K562 (cell line): Measurements from ENCODE around the gene NECTIN1.

Experiments
- EZH2 ChIP-seq: IDR thresholded peaks from 2 replicates; pipeline ENCODE4 v1.6.1; 2012; ENCODE audit warnings: low read depth, mild to moderate bottlenecking, inconsistent platforms, low read length, borderline replicate concordance
- JUND ChIP-seq, 2 experiments: IDR thresholded peaks; 2 replicates in 1 of 2; 3 replicates in 1 of 2; pipeline ENCODE4 v1.6.1; 2011; ENCODE audit warnings: borderline replicate concordance in 2 of 2, low read depth in 2 of 2, low read length in 2 of 2, improper control_type of control experiment in 1 of 2, missing biosample characterization in 1 of 2, missing genetic modification characterization in 1 of 2, missing genetic modification reagents in 1 of 2
- MXI1 ChIP-seq: IDR thresholded peaks from 2 replicates; pipeline ENCODE4 v1.6.1; 2011; ENCODE audit warnings: low read depth, mild to moderate bottlenecking, improper control_type of control experiment, low read length
- POLR3A ChIP-seq: IDR thresholded peaks from 2 replicates; pipeline ENCODE4 v1.6.1; 2011; ENCODE audit warnings: borderline replicate concordance, mild to moderate bottlenecking, moderate library complexity; ENCODE audit not compliant: insufficient read length, insufficient read depth; ENCODE audit errors: extremely low read depth
- TF ChIP-seq, protein P1 (sequence below), 2 experiments: IDR thresholded peaks; 2 replicates each; pipeline ENCODE4 v1.6.1; 2011; ENCODE audit warnings: borderline replicate concordance in 1 of 2, control low read depth in 1 of 2, low read depth in 1 of 2, low read length in 1 of 2, mild to moderate bottlenecking in 1 of 2, mixed read lengths in 1 of 2, moderate library complexity in 1 of 2; ENCODE audit not compliant: insufficient read depth in 1 of 2, insufficient read length in 1 of 2, poor library complexity in 1 of 2, severe bottlenecking in 1 of 2; ENCODE audit errors: extremely low read depth in 1 of 2
- TF ChIP-seq, protein P2 (sequence below): sonication (generic); formaldehyde crosslinking; IDR thresholded peaks from 2 replicates; pipeline ENCODE4 v1.9.0; 2022; ENCODE audit warnings: mild to moderate bottlenecking, missing genetic modification reagents

DNA sequence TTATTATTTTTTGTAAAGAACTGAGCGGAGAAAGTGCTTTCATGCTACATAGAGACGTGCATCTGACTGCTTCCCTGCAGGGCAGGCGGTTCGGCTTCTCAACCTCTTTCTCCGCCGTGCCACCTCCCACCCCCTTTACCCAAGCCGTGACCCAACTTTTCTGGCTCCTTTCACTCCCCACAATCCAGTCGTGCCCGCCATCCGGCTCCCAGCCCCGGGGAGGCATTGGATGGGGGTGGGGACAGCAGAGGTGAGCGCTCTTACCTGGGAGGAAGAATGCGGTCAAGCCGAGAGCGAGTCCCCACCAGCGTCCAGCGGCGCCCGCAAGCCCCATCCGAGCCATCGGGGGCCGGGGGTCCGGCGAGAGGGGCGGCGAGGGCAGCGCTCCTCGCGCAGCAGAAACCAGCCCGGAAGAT is 781 bp downstream of the NECTIN1 start:
- TF ChIP-seq EZH2 (no peak), JUND (IDR thresholded peaks at IDR 0.05; ENCODE audit: borderline replicate concordance, low read depth, low read length) (no peak), JUND (tag; IDR thresholded peaks at IDR 0.05; ENCODE audit: borderline replicate concordance, low read depth, low read length) (no peak), MXI1 (no peak), POLR3A (no peak)
- TF ChIP-seq, protein P1, sequence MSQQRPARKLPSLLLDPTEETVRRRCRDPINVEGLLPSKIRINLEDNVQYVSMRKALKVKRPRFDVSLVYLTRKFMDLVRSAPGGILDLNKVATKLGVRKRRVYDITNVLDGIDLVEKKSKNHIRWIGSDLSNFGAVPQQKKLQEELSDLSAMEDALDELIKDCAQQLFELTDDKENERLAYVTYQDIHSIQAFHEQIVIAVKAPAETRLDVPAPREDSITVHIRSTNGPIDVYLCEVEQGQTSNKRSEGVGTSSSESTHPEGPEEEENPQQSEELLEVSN (IDR thresholded peaks at IDR 0.05; ENCODE audit: borderline replicate concordance in 1 of 2, extremely low read depth in 1 of 2, insufficient read depth in 1 of 2, insufficient read length in 1 of 2, low read depth in 1 of 2, low read length in 1 of 2, poor library complexity in 1 of 2, severe bottlenecking in 1 of 2), result no peak
- TF ChIP-seq, protein P2, sequence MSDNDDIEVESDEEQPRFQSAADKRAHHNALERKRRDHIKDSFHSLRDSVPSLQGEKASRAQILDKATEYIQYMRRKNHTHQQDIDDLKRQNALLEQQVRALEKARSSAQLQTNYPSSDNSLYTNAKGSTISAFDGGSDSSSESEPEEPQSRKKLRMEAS, result no peak
